Stimulated activated CD8-positive, alpha-beta memory T cell treated with anti-CD3 and anti-CD28 coated beads, Interleukin-4, amount 100 ng/mL, for 4 hours (primary cell): Measurements from ENCODE around the gene IDI1.
"Not testable (repeated sequence)": the region's sequence is repeated elsewhere in the genome, so short reads cannot be mapped to it uniquely, and the experiment has no call there.

Experiments
- DNase-seq, 2 donors: peaks; one replicate each; pipeline ENCODE4 v3.0.0-alpha.2; 2020; ENCODE audit warnings: low read depth in 2 of 2, low spot score in 1 of 2

Gene IDI1

DNA sequence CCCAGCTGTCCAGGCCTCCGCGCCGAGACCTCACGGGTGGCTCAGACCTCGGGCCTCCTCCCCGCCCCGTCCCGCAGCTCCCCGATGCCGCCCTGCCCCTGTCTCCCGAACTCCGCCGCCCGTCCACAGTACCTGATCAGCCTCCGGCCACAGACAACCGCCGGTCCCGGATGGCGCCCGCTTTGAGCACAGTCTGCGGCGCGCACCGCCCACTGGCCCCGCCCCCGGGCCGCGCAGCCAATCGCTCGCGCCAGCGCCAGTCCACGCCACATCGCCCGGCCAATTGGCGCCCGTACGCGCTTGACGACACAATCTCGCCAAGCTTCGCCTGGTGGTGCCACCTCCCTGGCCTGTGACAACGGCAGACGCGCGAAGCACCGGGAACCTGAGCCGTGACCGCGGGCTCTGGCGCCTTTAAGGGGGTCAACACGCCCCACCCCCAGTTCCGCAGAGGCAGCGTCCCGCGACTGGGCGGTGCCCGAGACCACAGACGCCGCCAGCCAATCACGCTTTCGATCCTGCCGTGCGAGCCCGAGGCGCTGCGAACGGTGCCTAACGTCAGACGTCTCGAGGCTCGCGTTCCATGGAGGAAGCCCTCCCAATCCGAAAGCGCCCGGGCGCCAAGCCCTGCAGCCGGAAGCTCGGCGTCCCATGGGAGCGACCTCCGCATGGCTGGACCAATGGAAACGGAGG lies at the start of gene IDI1:
Gene IDI1 (minus strand): TSS at position 388 of the 693 bp plus-strand sequence. CDS start 116 bp downstream, at position 272.
- peak; percentile 88 to 94 for DNase-seq

DNA sequence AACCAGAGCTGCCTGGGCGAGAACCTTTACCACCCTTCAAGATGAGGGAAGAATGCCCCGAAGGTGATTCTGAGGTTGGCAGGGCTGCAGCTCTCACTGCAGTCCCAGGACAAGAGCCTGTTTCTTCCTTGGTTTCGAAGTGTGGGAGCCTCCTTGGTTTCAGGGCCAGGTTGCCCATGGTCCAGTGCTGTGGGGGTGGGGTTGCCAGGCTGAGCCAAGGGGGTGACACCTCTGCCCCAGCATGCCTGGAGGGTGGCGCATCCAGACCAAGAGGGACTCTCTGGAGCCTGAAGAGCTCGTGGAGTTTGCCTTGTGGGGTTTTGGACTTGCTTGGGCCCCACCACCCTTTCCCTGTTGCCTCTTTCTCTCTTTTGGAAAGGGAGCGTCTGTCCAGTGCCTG lies 48.5 kb upstream of the IDI1 start:
- no peak for DNase-seq

- no peak for DNase-seq
Observed at GRCh38 chr10:1096287-1096889, 47.5 kb upstream of the IDI1 start.

GRCh38 chr10:1095498-1095897 lies 46.6 kb upstream of the IDI1 start:
- DNase-seq: no peak

- DNase-seq: no peak
Observed at GRCh38 chr10:1094112-1095057, 45.5 kb upstream of the IDI1 start.

- no peak for DNase-seq
Observed at GRCh38 chr10:1093696-1094095, 44.8 kb upstream of the IDI1 start.

GRCh38 chr10:1090696-1091095 lies 41.8 kb upstream of the IDI1 start:
- no peak for DNase-seq

GRCh38 chr10:1089017-1089689 lies 40.2 kb upstream of the IDI1 start:
- DNase-seq: no peak

DNA sequence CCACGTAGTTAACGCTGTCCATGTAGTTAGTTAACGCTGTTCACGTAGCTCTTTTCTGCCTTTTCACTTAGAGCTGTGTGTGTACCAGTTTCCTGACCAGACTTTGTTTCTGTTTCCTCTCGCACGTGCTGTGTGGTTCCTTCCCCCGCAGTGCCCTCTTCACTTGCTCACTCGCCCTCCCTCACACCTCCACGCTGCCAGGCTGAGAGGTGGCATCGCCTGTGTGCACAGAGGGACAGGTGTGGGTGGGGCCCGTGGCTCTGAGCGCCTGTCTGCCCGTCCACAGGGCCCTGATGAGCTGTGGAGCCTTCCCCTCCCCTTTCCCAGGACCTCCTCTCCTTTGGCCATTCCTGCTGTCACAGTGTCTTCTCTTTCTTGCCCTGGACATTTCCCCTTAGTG lies 37.9 kb upstream of the IDI1 start:
- no peak for DNase-seq

- DNase-seq: no peak
Observed at GRCh38 chr10:1085258-1085657, 36.3 kb upstream of the IDI1 start.

DNA sequence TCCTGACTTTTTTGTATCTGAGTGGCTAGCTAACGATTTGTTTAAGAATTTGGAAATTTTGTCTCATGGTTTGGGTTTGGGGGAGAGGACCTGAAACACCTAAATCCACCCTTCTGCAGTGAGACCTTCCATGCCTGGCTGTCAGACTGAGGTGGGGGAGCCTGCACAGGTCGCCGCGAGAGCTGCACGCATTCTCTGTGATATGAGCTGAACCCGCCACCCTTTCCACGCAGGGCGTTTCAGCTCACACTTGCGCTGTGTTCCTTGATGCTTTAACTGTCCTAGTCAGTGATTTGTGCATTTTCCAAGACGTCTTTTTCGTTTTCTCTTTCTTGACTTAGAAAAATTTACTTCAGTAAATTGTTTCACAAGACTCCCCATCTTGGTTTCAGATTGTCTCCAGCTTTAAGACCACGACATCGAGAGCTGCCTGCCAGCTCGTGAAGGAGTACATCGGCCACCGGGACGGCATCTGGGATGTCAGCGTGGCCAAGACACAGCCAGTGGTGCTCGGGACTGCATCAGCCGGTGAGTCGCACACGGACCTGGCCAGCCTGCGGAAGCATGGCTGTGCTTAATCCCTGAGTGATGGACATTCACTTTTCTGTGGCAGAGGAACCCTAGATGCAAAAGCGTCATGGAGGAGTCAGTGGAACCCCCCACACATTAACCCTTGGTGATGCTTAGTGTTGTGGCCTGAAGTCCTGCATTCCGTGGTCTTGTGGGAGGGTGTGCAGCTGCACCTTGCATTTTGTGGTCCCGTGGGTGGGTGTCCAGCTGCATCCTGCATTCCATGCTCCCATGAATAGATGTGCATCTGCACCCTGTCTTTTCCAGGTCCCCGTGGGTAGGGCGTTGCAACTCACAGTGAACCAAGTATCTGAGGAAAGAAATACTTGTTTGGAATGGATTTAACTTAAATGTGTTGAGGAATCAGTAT lies 35.4 kb upstream of the IDI1 start:
- no peak for DNase-seq

- no peak for DNase-seq
Observed at GRCh38 chr10:1083581-1083980, 34.7 kb upstream of the IDI1 start.

DNA sequence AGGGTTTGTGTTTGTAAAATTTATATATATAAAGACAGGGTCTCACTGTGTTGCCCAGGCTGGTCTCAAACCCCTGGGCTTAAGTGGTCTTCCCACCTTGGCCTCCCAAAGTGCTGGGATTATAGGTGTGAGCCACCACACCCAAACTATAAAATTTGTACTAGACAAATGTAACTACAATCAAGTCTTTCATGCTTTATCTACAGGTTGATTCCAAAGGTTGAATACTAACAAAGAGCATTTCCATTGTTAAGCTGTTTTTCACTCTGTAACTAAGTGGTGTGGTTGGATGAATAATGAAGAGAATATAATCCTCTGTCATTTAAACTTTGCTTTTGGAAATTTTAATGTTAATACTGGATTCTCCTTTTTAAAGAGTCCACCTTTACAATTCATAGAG lies 29.7 kb upstream of the IDI1 start:
- DNase-seq: no peak

- no peak for DNase-seq
Observed at GRCh38 chr10:1074748-1075308, 25.9 kb upstream of the IDI1 start.

DNA sequence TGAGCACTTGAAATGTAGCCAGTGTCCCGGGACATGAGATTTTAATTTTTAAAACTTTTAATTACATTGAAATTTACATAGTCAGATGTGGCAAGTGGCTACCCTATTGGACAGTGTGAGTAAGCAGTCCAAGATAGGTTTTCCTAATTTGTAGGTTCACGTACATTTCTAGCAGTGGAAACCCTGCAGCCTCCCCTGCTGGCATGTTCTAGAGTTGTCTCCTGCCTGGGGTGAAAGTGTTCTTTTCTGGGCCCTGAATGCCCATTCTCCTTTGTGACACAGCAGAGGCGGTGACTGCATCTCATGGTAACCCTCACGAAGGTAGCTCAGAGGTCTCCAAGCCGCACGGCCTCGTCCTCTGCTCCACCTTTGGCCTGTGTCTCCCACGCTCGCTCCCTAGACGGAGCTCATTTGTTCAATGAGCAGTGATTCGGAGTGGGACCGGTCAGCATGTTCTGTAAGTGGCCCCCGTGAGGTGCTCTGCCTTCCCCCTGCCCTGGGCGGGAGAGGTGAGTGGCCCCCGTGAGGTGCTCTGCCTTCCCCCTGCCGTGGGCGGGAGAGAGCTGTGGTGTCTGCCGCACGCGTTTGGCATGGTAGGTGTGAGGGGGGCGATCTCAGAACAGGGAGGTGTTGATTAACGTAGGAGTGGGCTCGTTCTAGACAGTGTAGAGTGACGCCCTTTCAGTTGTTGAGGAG lies 25.3 kb upstream of the IDI1 start:
- DNase-seq: no peak

GRCh38 chr10:1070919-1071318 lies 22.0 kb upstream of the IDI1 start:
- no peak for DNase-seq

DNA sequence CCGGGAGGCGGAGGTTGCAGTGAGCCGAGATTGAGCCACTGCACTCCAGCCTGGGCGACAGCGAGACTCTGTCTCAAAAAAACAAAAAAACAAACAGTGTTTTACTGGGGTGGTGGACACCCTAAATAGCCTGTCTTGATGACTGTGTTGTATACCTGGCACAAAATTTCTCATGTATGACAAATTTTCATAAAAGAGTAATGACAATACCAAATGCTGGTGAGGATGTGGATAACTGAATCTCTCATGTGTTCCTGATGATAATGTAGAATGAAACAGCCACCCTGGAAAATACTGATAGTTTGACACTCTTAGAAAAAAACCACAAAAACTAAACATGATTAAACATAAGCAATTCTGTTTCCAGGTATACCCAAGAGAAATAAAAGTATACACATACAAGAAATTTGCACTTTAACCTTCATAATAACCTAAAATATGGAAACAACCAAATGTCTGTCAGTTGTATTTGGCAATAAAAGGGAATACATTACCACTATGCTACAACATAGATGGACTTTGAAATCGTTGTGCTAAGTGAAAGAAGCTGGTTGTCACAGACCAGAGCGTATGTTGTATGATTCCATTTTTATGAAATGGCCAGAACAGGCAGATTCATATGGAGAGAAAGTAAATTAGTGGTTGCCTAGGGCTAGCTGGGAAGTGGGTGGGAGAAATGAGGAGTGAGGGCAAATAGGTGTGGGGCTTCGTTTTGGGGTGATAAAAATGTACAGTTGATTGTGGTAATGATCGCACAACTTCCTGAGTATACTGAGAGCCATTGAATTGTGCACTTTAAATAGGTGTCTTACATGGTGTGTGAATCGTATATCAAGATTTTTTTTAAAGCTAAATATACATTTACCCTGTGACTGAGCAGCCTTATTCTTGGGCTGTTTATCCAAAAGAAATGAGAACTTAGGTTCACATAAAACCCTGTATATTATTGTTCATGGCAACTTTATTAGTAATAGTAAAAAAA lies 19.8 kb upstream of the IDI1 start:
- no peak for DNase-seq

DNA sequence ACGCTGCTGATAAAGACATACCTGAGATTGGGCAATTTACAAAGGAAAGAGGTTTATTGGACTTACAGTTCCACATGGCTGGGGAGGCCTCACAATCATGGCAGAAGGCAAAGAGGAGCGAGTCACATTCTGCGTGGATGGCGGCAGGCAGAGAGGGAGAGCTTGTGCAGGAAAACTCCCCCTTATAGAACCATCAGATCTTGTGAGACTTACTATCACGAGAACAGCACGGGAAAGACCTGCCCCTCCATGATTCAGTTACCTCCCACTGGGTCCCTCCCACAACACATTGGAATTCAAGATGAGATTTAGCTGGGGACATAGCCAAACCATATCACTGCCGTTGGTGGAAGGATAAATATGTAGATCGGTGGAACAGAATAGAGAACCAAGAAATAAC lies 17.8 kb upstream of the IDI1 start:
- DNase-seq: not testable (repeated sequence)
